Activated CD4-positive, alpha-beta T cell treated with anti-CD3 and anti-CD28 coated beads, Interleukin-2, amount 50 U/mL, for 1 hour (primary cell): ENCODE measurements around the gene ANXA4.
A peak's percentile ranks its signal among the peaks of the same experiment; 100 is the strongest.
"Not testable (repeated sequence)": the region's sequence is repeated elsewhere in the genome, so short reads cannot be mapped to it uniquely, and the experiment has no call there.

Source experiments
- DNase-seq: peaks from one replicate; pipeline ENCODE4 v3.0.0-alpha.2; 2020

Gene ANXA4

GRCh38 chr2:69721022-69721421 is 20.9 kb upstream of the ANXA4 start:
- DNase-seq: no peak

GRCh38 chr2:69723791-69724190 is 18.1 kb upstream of the ANXA4 start:
- DNase-seq: no peak

GRCh38 chr2:69724540-69725159 is 17.3 kb upstream of the ANXA4 start:
- peak; percentile 83 for DNase-seq

GRCh38 chr2:69725706-69726360 is 16.1 kb upstream of the ANXA4 start:
- no peak for DNase-seq

GRCh38 chr2:69729266-69729665 is 12.7 kb upstream of the ANXA4 start:
- no peak for DNase-seq

- no peak for DNase-seq
These were observed 12.2 kb upstream of the ANXA4 start for GRCh38 chr2:69729781-69730180.

GRCh38 chr2:69731147-69731970 is 10.6 kb upstream of the ANXA4 start:
- DNase-seq: no peak

GRCh38 chr2:69733342-69734034 is 8.4 kb upstream of the ANXA4 start:
- no peak for DNase-seq

- DNase-seq: no peak
These were observed 7.8 kb upstream of the ANXA4 start for GRCh38 chr2:69734035-69734611.

- DNase-seq: no peak
These were observed 6.9 kb upstream of the ANXA4 start for GRCh38 chr2:69734854-69735544.

- DNase-seq: no peak
These were observed 6.2 kb upstream of the ANXA4 start for GRCh38 chr2:69735686-69736085.

- DNase-seq: not testable (repeated sequence)
These were observed 3.8 kb upstream of the ANXA4 start for GRCh38 chr2:69738149-69738548.

GRCh38 chr2:69740502-69740951 is 1.4 kb upstream of the ANXA4 start:
- no peak for DNase-seq

- peak; percentile 8 for DNase-seq
These were observed 732 bp upstream of the ANXA4 start for GRCh38 chr2:69741229-69741574.

GRCh38 chr2:69742322-69742952 is 503 bp downstream of the ANXA4 start:
- no peak for DNase-seq

GRCh38 chr2:69743847-69744264 is 1.9 kb downstream of the ANXA4 start:
- no peak for DNase-seq

GRCh38 chr2:69744456-69744855 is 2.5 kb downstream of the ANXA4 start:
- DNase-seq: no peak

GRCh38 chr2:69745035-69745434 is 3.1 kb downstream of the ANXA4 start:
- no peak for DNase-seq

- no peak for DNase-seq
These were observed 8.3 kb downstream of the ANXA4 start for GRCh38 chr2:69750246-69750645.

GRCh38 chr2:69753659-69754363 is 11.9 kb downstream of the ANXA4 start:
- DNase-seq: no peak

- DNase-seq: no peak
These were observed 12.7 kb downstream of the ANXA4 start for GRCh38 chr2:69754633-69755032.
